Immature natural killer cell (primary cell): ENCODE results near the gene MAP6. TPM values are rescaled to one million over a fixed set of nuclear protein-coding genes. Genes with fewer than 3 reads are reported as not detected.

Source experiments
- DNase-seq, 3 donors: peaks; one replicate each; pipeline ENCODE4 v3.0.0; 2022; ENCODE audit warnings: mixed read lengths in 1 of 3
- H3K27ac Mint-ChIP-seq, 6 donors: one replicate each; pipeline ENCODE4 v1.8.0; 2020; ENCODE audit warnings: mixed read lengths in 6 of 6, mild to moderate bottlenecking in 5 of 6, inconsistent platforms in 4 of 6, moderate library complexity in 3 of 6
- H3K27me3 Mint-ChIP-seq, 3 donors: one replicate each; pipeline ENCODE4 v1.8.0; 2020 to 2021; ENCODE audit warnings: low read depth in 3 of 3, mild to moderate bottlenecking in 3 of 3, mixed read lengths in 3 of 3, moderate library complexity in 3 of 3, inconsistent platforms in 1 of 3
- H3K36me3 Mint-ChIP-seq, 3 donors: one replicate each; pipeline ENCODE4 v1.8.0; 2020; ENCODE audit warnings: mixed read lengths in 3 of 3, inconsistent platforms in 2 of 3, mild to moderate bottlenecking in 2 of 3
- H3K4me1 Mint-ChIP-seq, 2 donors: one replicate each; pipeline ENCODE4 v1.8.0; 2020; ENCODE audit warnings: inconsistent platforms in 2 of 2, mild to moderate bottlenecking in 2 of 2, mixed read lengths in 2 of 2, moderate library complexity in 1 of 2
- H3K4me3 Mint-ChIP-seq, 5 donors: one replicate each; pipeline ENCODE4 v1.8.0; 2020; ENCODE audit warnings: mild to moderate bottlenecking in 5 of 5, mixed read lengths in 5 of 5, inconsistent platforms in 3 of 5, moderate library complexity in 3 of 5
- H3K9me3 Mint-ChIP-seq, 6 donors: one replicate each; pipeline ENCODE4 v1.8.0; 2020; ENCODE audit warnings: mild to moderate bottlenecking in 6 of 6, mixed read lengths in 6 of 6, inconsistent platforms in 4 of 6, moderate library complexity in 3 of 6
- polyA plus RNA-seq, 3 donors: library from polyadenylated mRNA; unstranded; fragments of 300-500 nt; fragmentation: Illumina TruSeq; gene quantifications; one replicate each; pipeline ENCODE4 v1.2.3, GENCODE V29; 2021

MAP6 gene
- polyA plus RNA-seq, 3 donors from 2014 or later = not detected

DNA sequence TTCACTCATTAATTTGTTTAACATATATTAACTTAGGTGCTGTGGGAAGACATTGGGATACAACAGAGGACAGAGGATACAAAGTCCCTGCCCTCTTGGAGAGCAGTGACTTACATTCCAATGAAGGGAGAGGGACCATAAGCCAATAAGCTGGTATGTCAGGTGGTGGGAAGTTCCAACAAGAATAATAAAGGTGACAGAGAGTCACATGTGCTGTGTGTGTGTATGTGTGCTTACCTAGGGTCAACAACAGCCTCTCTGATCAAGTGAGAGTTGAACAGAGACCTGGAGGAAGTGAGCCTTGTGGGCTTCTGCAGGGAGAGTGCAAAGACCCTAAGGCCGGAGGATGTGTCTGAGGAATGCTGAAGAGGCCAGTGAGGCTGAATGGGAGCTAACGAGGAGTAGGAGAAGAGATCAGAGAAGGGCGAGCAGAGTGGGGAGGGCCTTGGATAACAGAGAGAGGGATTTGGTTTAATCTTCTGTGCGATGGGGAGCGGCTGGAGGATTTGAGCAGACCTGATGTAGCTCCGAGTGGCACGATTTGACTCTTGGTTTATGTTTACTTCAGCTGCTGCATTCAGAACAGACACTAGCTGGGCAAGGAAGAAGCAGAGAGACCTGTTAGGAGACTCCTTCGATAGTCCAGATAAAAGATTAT lies 35.3 kb downstream of the MAP6 start:
- Mint-ChIP-seq H3K27me3 (peaks cover 5 to 23% (median 14%) of the 10 kb centered on the region in 3 donors), H3K4me1 (no peaks in the 10 kb centered on the region)

DNA sequence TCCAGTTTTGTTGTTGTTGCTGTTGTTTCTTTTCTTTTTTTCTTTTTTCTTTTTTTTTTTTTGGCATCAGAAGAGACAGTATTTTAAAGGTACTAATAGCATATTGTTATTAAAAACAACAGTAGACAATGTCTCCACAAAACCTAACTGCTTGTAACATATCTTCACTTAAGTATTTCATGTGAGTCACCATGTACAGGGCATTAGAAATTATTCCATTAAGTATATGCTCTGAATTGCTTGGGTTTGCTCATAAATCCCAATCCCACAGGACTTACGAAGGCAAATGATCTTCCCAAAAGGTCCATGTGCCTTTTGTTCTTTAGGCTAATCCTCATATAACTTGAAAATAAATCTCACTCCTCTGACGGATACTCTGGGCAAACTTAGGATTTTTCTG lies 35.9 kb downstream of the MAP6 start:
- no peaks in the 10 kb centered on the region for H3K36me3 Mint-ChIP-seq
- H3K9me3 Mint-ChIP-seq = no peaks in the 10 kb centered on the region
- DNase-seq = no peak
- H3K27me3 Mint-ChIP-seq = peaks cover 5 to 22% (median 13%) of the 10 kb centered on the region in 3 donors
- H3K4me1 Mint-ChIP-seq = no peaks in the 10 kb centered on the region
- no peak overlapping the region for H3K4me3 Mint-ChIP-seq
- H3K27ac Mint-ChIP-seq = no peak overlapping the region

More for the DNA sequence above, 35.3 kb downstream of the MAP6 start:
- Mint-ChIP-seq H3K9me3 (no peaks in the 10 kb centered on the region), H3K27ac (no peak overlapping the region), H3K36me3 (no peaks in the 10 kb centered on the region), H3K4me3 (no peak overlapping the region)
- no peak for DNase-seq

DNA sequence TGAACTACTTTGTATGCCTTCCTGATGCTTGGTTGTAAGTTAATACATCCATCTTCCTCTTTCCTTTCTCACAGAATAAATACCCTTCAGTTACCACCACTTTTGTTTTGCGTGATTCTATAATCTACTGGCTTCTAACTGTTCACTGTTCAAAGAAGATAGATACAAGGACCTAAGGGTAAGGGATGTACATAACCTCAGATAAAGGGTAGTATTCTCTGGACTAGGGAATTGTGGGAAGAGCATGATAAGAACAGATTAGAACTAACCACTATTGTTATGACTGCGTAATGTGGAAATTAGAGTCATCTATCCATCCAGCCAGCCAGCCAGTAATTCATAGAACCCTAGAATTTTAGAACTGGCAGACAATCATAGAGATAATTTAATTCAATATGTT lies 36.4 kb downstream of the MAP6 start:
- H3K9me3 Mint-ChIP-seq = no peaks in the 10 kb centered on the region
- peaks cover 0 to 4% (median 0%) of the 10 kb centered on the region in 3 donors for H3K36me3 Mint-ChIP-seq
- H3K4me1 Mint-ChIP-seq = no peaks in the 10 kb centered on the region
- peaks cover 7 to 22% (median 13%) of the 10 kb centered on the region in 3 donors for H3K27me3 Mint-ChIP-seq
- H3K4me3 Mint-ChIP-seq = no peak overlapping the region
- no peak for DNase-seq
- no peak overlapping the region for H3K27ac Mint-ChIP-seq

- peaks cover 0 to 4% (median 0%) of the 10 kb centered on the region in 3 donors for H3K36me3 Mint-ChIP-seq
- no peak overlapping the region for H3K4me3 Mint-ChIP-seq
- H3K27ac Mint-ChIP-seq = no peak overlapping the region
- peaks cover 8 to 18% (median 12%) of the 10 kb centered on the region in 3 donors for H3K27me3 Mint-ChIP-seq
- H3K9me3 Mint-ChIP-seq = no peaks in the 10 kb centered on the region
- H3K4me1 Mint-ChIP-seq = no peaks in the 10 kb centered on the region
- DNase-seq = no peak
Measured at GRCh38 chr11:75631086-75631730, 37.6 kb downstream of the MAP6 start.

DNA sequence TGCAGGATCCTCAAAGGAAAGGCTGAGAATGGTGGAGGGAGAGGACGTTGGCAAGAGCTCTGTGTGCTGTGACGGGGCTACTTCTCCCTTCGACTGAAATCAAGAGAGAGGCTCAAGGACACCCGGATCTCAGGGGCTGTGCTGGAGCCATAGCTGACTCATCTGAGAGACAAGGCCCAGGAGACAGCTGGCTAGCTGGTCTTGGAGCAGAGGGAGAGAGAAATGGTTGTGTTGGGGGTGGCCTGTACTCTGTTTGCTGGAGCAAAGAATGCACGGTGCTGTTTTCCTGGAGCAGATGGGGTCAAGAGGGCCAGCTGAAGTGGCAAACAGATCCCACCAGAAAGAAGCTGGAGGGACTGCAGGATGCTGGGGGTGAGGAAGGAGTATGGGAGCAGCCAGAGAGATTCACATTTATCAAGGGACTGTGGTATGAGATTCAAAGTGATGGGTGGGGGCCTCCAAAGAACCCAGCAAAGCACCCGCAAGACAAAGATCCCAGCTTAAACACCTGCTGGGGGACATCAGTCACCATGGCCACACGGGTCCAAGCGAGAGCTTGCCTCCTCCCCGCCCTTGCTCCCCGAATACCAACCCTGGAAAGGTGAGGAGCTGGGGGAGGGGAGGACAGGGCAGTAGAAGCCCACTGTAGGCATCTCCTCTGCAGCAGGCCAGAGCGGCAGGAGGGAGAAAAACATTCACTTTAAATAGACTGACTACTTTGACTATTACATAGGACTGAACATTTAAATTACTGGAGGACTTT lies 40.8 kb downstream of the MAP6 start:
- Mint-ChIP-seq H3K36me3 (peaks cover 0 to 4% (median 0%) of the 10 kb centered on the region in 3 donors), H3K4me3 (no peak overlapping the region), H3K27ac (no peak overlapping the region), H3K9me3 (no peaks in the 10 kb centered on the region), H3K4me1 (no peaks in the 10 kb centered on the region), H3K27me3 (peaks cover 4 to 13% (median 12%) of the 10 kb centered on the region in 3 donors)
- no peak for DNase-seq

- DNase-seq = no peak
- no peak overlapping the region for H3K4me3 Mint-ChIP-seq
- peaks cover 4 to 13% (median 8%) of the 10 kb centered on the region in 3 donors for H3K27me3 Mint-ChIP-seq
- no peaks in the 10 kb centered on the region for H3K9me3 Mint-ChIP-seq
- peaks cover 0 to 4% (median 0%) of the 10 kb centered on the region in 3 donors for H3K36me3 Mint-ChIP-seq
- no peak overlapping the region for H3K27ac Mint-ChIP-seq
- no peaks in the 10 kb centered on the region for H3K4me1 Mint-ChIP-seq
Measured at GRCh38 chr11:75626889-75627529, 41.8 kb downstream of the MAP6 start.

GRCh38 chr11:75625991-75626888 lies 42.6 kb downstream of the MAP6 start:
- no peak overlapping the region for H3K4me3 Mint-ChIP-seq
- no peak for DNase-seq
- no peaks in the 10 kb centered on the region for H3K4me1 Mint-ChIP-seq
- no peak overlapping the region for H3K27ac Mint-ChIP-seq
- peaks cover 0 to 4% (median 0%) of the 10 kb centered on the region in 3 donors for H3K36me3 Mint-ChIP-seq
- no peaks in the 10 kb centered on the region for H3K9me3 Mint-ChIP-seq
- H3K27me3 Mint-ChIP-seq = peaks cover 4 to 10% (median 4%) of the 10 kb centered on the region in 3 donors

DNA sequence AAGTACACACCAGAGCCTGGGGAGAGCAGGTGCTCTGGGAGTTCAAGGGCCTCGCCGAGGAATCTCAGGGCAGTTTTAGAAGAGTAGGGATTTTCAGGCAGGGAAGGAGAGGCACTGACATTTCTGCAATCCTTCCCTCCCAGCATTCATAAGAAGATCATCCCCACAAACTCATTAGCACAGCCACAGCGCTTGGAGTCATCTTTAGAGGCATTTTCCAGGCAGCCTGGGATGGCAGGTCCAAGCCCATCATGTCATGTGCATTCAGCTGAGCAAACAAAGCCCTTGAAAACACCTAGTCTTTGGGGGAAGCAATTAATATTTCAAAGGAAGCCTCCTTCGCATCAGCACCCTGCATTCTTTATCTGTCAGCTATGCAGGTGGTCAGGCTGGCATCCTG lies 43.8 kb downstream of the MAP6 start:
- Mint-ChIP-seq H3K9me3 (no peaks in the 10 kb centered on the region), H3K36me3 (peaks cover 0 to 4% (median 0%) of the 10 kb centered on the region in 3 donors), H3K27me3 (peaks cover 2 to 9% (median 3%) of the 10 kb centered on the region in 3 donors), H3K4me1 (no peaks in the 10 kb centered on the region), H3K27ac (no peak overlapping the region), H3K4me3 (no peak overlapping the region)
- no peak for DNase-seq

DNA sequence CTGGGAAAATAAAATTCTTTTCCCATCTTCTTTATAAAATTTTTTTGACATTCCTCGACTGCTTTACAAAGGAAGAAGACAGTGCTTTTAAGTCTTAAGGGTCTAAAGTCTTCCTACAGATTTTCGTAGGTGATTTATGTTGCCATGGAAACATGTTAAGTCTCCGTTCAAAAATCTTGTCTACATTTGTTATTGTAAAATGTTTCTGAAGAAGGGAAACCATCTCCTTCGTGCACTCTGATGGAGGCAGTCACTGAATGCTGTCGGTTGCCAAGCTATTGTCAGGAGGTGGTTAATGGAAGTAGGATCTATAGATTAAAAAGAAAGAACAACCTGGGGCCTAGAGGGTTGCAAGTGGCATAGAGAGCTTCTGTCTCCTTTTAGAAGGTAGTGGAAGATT lies 52.6 kb downstream of the MAP6 start:
- no peak overlapping the region for H3K27ac Mint-ChIP-seq
- H3K9me3 Mint-ChIP-seq = peaks cover 0 to 5% (median 0%) of the 10 kb centered on the region in 6 donors
- H3K36me3 Mint-ChIP-seq = no peaks in the 10 kb centered on the region
- peaks cover 0 to 3% (median 2%) of the 10 kb centered on the region in 3 donors for H3K27me3 Mint-ChIP-seq
- no peaks in the 10 kb centered on the region for H3K4me1 Mint-ChIP-seq
- DNase-seq = no peak
- no peak overlapping the region for H3K4me3 Mint-ChIP-seq

DNA sequence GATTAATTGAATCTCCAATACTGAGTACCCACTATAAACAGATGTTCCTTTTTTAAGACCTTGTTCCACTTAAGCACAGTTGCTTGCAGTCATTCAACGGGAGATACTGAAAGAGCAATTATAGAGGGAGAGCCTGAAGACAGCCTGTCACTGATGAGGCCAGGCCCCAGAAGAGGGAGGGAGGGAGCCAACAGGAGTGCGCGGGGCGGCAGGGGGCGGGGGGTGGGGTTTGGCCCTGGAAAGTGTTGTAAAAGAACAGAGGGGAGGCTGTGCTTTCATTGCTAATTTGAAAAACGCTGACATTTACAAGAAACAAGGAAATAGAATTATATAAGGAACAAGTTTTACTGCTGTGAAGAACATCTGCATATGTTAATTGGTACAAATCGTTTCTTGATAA lies 53.1 kb downstream of the MAP6 start:
- Mint-ChIP-seq H3K27ac (no peak overlapping the region), H3K4me1 (no peaks in the 10 kb centered on the region), H3K4me3 (no peak overlapping the region), H3K36me3 (no peaks in the 10 kb centered on the region), H3K27me3 (peaks cover 0 to 3% (median 2%) of the 10 kb centered on the region in 3 donors), H3K9me3 (peaks cover 0 to 5% (median 0%) of the 10 kb centered on the region in 6 donors)
- no peak for DNase-seq

DNA sequence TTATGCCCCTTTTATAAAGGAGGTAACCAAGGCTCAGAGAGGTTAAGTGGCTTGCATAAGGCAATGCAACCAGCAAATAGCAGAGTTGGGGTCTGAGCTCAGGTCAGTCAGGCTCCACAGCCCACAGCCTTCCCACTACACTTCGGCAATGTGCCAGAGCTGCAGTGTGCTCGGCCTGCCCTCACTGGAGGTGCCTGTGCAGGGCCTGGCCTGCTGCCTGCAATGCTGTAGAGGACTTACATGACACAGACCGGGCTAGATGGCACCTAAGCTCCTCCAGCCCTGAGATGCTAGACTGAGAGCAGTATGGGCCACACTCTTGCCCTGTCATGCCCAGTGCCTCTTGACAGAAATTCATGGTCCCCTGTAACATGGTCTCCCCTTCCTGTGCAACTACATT lies 57.0 kb downstream of the MAP6 start:
- Mint-ChIP-seq H3K9me3 (peaks cover 0 to 4% (median 0%) of the 10 kb centered on the region in 6 donors), H3K4me3 (no peak overlapping the region), H3K36me3 (no peaks in the 10 kb centered on the region), H3K4me1 (no peaks in the 10 kb centered on the region), H3K27me3 (peaks cover 0 to 5% (median 0%) of the 10 kb centered on the region in 3 donors), H3K27ac (no peak overlapping the region)
- no peak for DNase-seq

DNA sequence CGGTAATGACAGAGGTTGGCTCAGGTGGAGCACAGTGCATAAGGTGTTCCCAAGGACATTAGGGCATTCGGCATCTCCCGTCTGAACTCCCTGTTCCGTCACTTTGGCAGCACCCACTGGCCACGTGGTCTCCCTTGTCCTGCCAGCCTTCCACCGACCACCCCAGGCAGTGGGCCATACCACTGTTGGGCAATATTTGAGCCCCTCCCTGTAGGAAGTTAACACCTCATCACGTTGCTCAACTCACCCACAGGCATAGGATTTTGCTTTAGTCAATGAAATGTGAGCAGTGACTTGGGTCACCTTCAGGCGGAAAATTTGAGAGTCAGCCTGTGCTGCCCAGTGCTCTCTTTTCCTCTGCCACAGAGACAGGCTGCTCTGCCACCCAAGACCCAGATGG lies 62.7 kb downstream of the MAP6 start:
- Mint-ChIP-seq H3K27me3 (peaks cover 0 to 4% (median 0%) of the 10 kb centered on the region in 3 donors), H3K9me3 (no peaks in the 10 kb centered on the region), H3K27ac (no peak overlapping the region), H3K4me1 (no peaks in the 10 kb centered on the region), H3K4me3 (no peak overlapping the region), H3K36me3 (no peaks in the 10 kb centered on the region)
- no peak for DNase-seq
